ENCODE results near the gene WDR6.

- no peak for TF ChIP-seq CTCF (conservative IDR thresholded peaks at IDR 0.05)
- no peak for TF ChIP-seq EZH2 (IDR thresholded peaks at IDR 0.05; ENCODE audit: low read depth)
Measured at GRCh38 chr3:49026536-49026935, 19.3 kb downstream of the WDR6 start.

All from PC-9 (cell line).